ENCODE results near the gene PTPRG.

Gene PTPRG

GRCh38 chr3:61964566-61964965 lies 403.2 kb downstream of the PTPRG start:
- H3K79me2 ChIP-seq: peaks cover 47% of the 10 kb centered on the region
- H3K9me3 ChIP-seq (ENCODE audit: control insufficient read depth, low read length): no peaks in the 10 kb centered on the region
- no peaks in the 10 kb centered on the region for H3K36me3 ChIP-seq (ENCODE audit: control insufficient read depth, insufficient read depth, low read length)
- H2AFZ ChIP-seq: no peak overlapping the region
- H3K4me3 ChIP-seq (ENCODE audit: low read depth, low read length): no peak overlapping the region
- peaks cover 13% of the 10 kb centered on the region for H3K4me1 ChIP-seq
- no peak overlapping the region for H3K9ac ChIP-seq
- H3K4me2 ChIP-seq (ENCODE audit: low read length): no peak overlapping the region
- no peak overlapping the region for H3K27ac ChIP-seq
- TF ChIP-seq CTCF (IDR thresholded peaks at IDR 0.05): no peak
- H3K27me3 ChIP-seq (ENCODE audit: control insufficient read depth, insufficient read depth, low read length): no peaks in the 10 kb centered on the region

DNA sequence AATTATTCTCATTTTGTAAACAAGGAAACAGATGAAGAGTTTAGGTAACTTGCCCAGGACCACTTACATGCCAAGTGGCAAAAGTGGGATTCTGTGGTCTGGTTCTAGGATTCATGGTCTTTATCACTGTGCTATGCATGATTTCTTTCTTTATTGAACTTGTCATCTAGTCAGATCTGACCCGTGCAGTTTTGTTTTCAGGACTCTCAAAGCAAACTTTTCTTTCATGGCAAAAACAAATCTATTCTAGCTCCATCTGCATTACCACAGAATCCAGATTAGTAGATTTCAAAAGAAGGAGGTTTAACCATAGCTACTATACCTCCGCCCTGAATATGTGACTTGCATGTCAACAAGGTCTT lies 404.4 kb downstream of the PTPRG start:
- Histone ChIP-seq H3K27me3 (ENCODE audit: control insufficient read depth, insufficient read depth, low read length) (no peaks in the 10 kb centered on the region), H3K4me3 (ENCODE audit: low read depth, low read length) (no peak overlapping the region)

GRCh38 chr3:61966200-61966599 lies 404.8 kb downstream of the PTPRG start:
- H3K79me2 ChIP-seq: peaks cover 38% of the 10 kb centered on the region
- H3K4me1 ChIP-seq: peaks cover 10% of the 10 kb centered on the region
- H2AFZ ChIP-seq: no peak overlapping the region
- H3K27ac ChIP-seq: no peak overlapping the region
- peak overlapping the region; percentile 17 for H3K4me2 ChIP-seq (ENCODE audit: low read length)
- H3K9ac ChIP-seq: no peak overlapping the region
- no peaks in the 10 kb centered on the region for H3K9me3 ChIP-seq (ENCODE audit: control insufficient read depth, low read length)
- H3K27me3 ChIP-seq (ENCODE audit: control insufficient read depth, insufficient read depth, low read length): no peaks in the 10 kb centered on the region
- TF ChIP-seq CTCF (IDR thresholded peaks at IDR 0.05): no peak
- H3K4me3 ChIP-seq (ENCODE audit: low read depth, low read length): no peak overlapping the region
- H3K36me3 ChIP-seq (ENCODE audit: control insufficient read depth, insufficient read depth, low read length): no peaks in the 10 kb centered on the region

More for the DNA sequence above, 404.4 kb downstream of the PTPRG start:
- H3K27ac ChIP-seq: no peak overlapping the region
- H3K9ac ChIP-seq: no peak overlapping the region
- no peak overlapping the region for H2AFZ ChIP-seq
- peaks cover 13% of the 10 kb centered on the region for H3K4me1 ChIP-seq
- H3K36me3 ChIP-seq (ENCODE audit: control insufficient read depth, insufficient read depth, low read length): no peaks in the 10 kb centered on the region
- H3K4me2 ChIP-seq (ENCODE audit: low read length): no peak overlapping the region
- no peak for TF ChIP-seq CTCF (IDR thresholded peaks at IDR 0.05)
- peaks cover 37% of the 10 kb centered on the region for H3K79me2 ChIP-seq
- H3K9me3 ChIP-seq (ENCODE audit: control insufficient read depth, low read length): no peaks in the 10 kb centered on the region

DNA sequence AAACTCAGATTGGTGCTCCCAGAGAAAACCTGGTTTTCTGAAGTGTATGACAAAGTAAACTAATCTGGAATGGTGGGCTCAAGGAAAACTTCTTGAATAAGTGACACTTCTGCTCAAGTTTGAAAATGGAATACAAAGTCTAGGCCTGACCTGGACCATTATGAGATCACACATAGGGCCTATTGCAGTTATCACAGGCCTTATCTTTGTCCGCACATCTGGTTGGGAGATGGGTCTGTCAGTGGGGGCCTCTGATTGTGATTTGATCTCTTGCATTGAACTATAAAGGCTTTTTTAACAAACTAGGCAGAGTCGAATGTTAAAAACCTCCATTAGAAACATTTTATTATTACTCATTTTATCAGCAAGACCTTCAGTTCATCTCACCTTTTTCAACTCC lies 405.6 kb downstream of the PTPRG start:
- TF ChIP-seq CTCF (IDR thresholded peaks at IDR 0.05): no peak
- Histone ChIP-seq H3K36me3 (ENCODE audit: control insufficient read depth, insufficient read depth, low read length) (no peaks in the 10 kb centered on the region), H2AFZ (no peak overlapping the region), H3K27ac (no peak overlapping the region), H3K4me1 (peaks cover 10% of the 10 kb centered on the region), H3K9ac (no peak overlapping the region), H3K4me2 (ENCODE audit: low read length) (peak overlapping the region; percentile 28), H3K27me3 (ENCODE audit: control insufficient read depth, insufficient read depth, low read length) (no peaks in the 10 kb centered on the region), H3K9me3 (ENCODE audit: control insufficient read depth, low read length) (no peaks in the 10 kb centered on the region), H3K4me3 (ENCODE audit: low read depth, low read length) (no peak overlapping the region), H3K79me2 (peaks cover 39% of the 10 kb centered on the region)

GRCh38 chr3:61967937-61968336 lies 406.6 kb downstream of the PTPRG start:
- H3K9me3 ChIP-seq (ENCODE audit: control insufficient read depth, low read length): no peaks in the 10 kb centered on the region

More at GRCh38 chr3:61967937-61968336, 406.6 kb downstream of the PTPRG start:
- no peak for TF ChIP-seq CTCF (IDR thresholded peaks at IDR 0.05)
- Histone ChIP-seq H3K4me3 (ENCODE audit: low read depth, low read length) (no peak overlapping the region), H3K36me3 (ENCODE audit: control insufficient read depth, insufficient read depth, low read length) (no peaks in the 10 kb centered on the region), H3K4me2 (ENCODE audit: low read length) (no peak overlapping the region), H3K27me3 (ENCODE audit: control insufficient read depth, insufficient read depth, low read length) (no peaks in the 10 kb centered on the region), H3K27ac (no peak overlapping the region), H3K4me1 (peaks cover 10% of the 10 kb centered on the region), H2AFZ (no peak overlapping the region), H3K79me2 (peaks cover 37% of the 10 kb centered on the region), H3K9ac (no peak overlapping the region)

All from parathyroid adenoma (tissue), 2 donors.